ENCODE data around the gene CAMTA1. TPM values are rescaled to one million over a fixed set of nuclear protein-coding genes. Genes with fewer than 3 reads are reported as not detected.

The CAMTA1 gene
- total RNA-seq, 1 experiment from 2014 or later, result 69.5 TPM

DNA sequence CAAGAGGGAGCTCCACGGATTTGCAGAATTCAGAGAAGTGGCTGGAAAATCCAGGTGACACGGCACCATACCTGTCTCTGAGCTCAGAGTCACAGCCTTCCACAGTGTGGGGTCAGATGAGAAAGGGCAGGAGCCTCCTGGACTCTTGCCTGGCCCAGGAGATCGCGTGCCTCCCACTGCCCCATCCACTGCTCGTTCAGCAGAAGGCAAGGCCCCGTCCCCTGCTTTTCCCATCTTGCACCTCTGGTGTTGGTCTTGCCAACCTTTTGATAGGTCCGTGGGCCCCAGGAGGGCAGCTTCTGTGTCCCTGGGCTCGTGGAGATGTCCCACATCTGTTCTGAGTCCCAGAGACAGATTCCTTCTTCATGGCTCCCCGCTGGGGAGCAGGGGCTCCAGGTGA lies 902.2 kb downstream of the CAMTA1 start:
- Histone ChIP-seq H3K9me2 (ENCODE audit: insufficient read depth) (no peaks in the 10 kb centered on the region), H3K4me1 (ENCODE audit: control insufficient read depth in 1 of 2, insufficient read depth in 2 of 2, low read length in 2 of 2) (no peaks in the 10 kb centered on the region), H3K9me3 (ENCODE audit: control insufficient read depth in 1 of 2, insufficient read depth in 1 of 2, low read depth in 1 of 2, low read length in 2 of 2) (no peaks in the 10 kb centered on the region), H3K79me2 (ENCODE audit: insufficient read depth, low read length) (no peaks in the 10 kb centered on the region), H3K9ac (ENCODE audit: low read length) (no peak overlapping the region), H3K4me3 (replicated peaks in 1 of 2; ENCODE audit: low read depth in 1 of 2, low read length in 2 of 2) (no peak overlapping the region), H3K27me3 (ENCODE audit: insufficient read depth, low read length) (0 out of 2 replicates have a peak, but pooled peaks cover 2% of the 10 kb centered on the region), H2AFZ (ENCODE audit: low read depth, low read length, poor library complexity, severe bottlenecking) (no peak overlapping the region), H3K4me2 (ENCODE audit: low read length) (no peak overlapping the region), H3K36me3 (ENCODE audit: control insufficient read depth in 1 of 2, insufficient read depth in 2 of 2, low read length in 2 of 2) (no peaks in the 10 kb centered on the region), H4K20me1 (ENCODE audit: insufficient read depth) (no peaks in the 10 kb centered on the region), H3K27ac (ENCODE audit: low read depth, low read length) (no peak overlapping the region)
- ChIA-PET CTCF (no interaction called here), POLR2A (no interaction called here), RAD21 (ENCODE audit: low non-redundant PET in 1 of 2, low total read pairs in 2 of 2, uncharacterized antibody in 2 of 2, unreplicated experiment in 2 of 2) (no interaction called here)
- BruUV-seq (replicated peaks), result no TSS peak
- TF ChIP-seq FOSL1 (IDR thresholded peaks at IDR 0.05; ENCODE audit: low read depth) (no peak), ZNF274 (IDR thresholded peaks at IDR 0.05; ENCODE audit: low read depth, low read length) (no peak), CBX3 (IDR thresholded peaks at IDR 0.05; ENCODE audit: low read depth) (no peak), EZH2 (IDR thresholded peaks at IDR 0.05) (no peak), ZFX (IDR thresholded peaks at IDR 0.05) (no peak), EZH2phosphoT487 (IDR thresholded peaks at IDR 0.05; ENCODE audit: borderline replicate concordance) (no peak), ELF1 (IDR thresholded peaks at IDR 0.05; ENCODE audit: borderline replicate concordance, low read depth) (no peak), JUND (IDR thresholded peaks at IDR 0.05) (no peak), SRF (IDR thresholded peaks at IDR 0.05; ENCODE audit: low read depth) (no peak), SIN3A (IDR thresholded peaks at IDR 0.05; ENCODE audit: low read depth) (no peak), YY1 (IDR thresholded peaks at IDR 0.05; ENCODE audit: extremely low read depth, insufficient replicate concordance, low read depth, low read length) (no peak)
- TF ChIP-seq, protein P1, sequence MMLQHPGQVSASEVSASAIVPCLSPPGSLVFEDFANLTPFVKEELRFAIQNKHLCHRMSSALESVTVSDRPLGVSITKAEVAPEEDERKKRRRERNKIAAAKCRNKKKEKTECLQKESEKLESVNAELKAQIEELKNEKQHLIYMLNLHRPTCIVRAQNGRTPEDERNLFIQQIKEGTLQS (IDR thresholded peaks at IDR 0.05), result no peak
- intact Hi-C loops (cut with micrococcal nuclease), result no loop called here
- no peak for DNase-seq (ENCODE audit: low read depth, low spot score)
- no peak for ATAC-seq

DNA sequence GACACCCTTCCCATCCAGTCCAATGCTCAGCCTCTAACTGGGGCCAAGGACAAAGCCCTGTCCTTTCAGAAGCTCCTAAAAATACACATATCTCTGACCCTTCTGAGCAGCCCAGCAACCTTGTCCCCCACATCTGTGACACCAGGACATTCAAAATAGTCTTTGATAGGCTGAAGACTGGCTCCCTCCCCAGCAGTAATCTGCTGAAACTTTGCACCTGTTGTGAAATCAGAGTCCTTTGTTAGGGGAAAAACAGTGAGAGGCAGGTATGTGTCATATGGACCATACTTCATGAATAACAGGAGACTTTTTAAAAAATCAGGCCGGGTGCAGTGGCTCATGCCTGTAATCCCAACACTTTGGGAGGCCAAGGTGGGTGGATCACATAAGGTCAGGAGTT lies 903.4 kb downstream of the CAMTA1 start:
- POLR2A ChIA-PET, result no interaction called here
- TF ChIP-seq SIN3A (IDR thresholded peaks at IDR 0.05; ENCODE audit: low read depth), result no peak
- TF ChIP-seq, protein P2, sequence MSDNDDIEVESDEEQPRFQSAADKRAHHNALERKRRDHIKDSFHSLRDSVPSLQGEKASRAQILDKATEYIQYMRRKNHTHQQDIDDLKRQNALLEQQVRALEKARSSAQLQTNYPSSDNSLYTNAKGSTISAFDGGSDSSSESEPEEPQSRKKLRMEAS (IDR thresholded peaks at IDR 0.05), result no peak
- no peak for TF ChIP-seq JUND (IDR thresholded peaks at IDR 0.05)
- no peak for TF ChIP-seq TCF7L2 (IDR thresholded peaks at IDR 0.05; ENCODE audit: borderline replicate concordance, extremely low read depth, insufficient read depth, insufficient read length)
- no peak for TF ChIP-seq SRF (IDR thresholded peaks at IDR 0.05; ENCODE audit: low read depth)
- TF ChIP-seq EGR1 (IDR thresholded peaks at IDR 0.05; ENCODE audit: low read depth), result no peak
- TF ChIP-seq POLR2AphosphoS5 (IDR thresholded peaks at IDR 0.05; ENCODE audit: low read depth, low read length), result no peak
- TF ChIP-seq, protein P1 (IDR thresholded peaks at IDR 0.05), result no peak
- TF ChIP-seq CBX3 (IDR thresholded peaks at IDR 0.05; ENCODE audit: low read depth), result no peak
- TF ChIP-seq YY1 (IDR thresholded peaks at IDR 0.05; ENCODE audit: extremely low read depth, insufficient replicate concordance, low read depth, low read length), result no peak
- TF ChIP-seq, protein P3, sequence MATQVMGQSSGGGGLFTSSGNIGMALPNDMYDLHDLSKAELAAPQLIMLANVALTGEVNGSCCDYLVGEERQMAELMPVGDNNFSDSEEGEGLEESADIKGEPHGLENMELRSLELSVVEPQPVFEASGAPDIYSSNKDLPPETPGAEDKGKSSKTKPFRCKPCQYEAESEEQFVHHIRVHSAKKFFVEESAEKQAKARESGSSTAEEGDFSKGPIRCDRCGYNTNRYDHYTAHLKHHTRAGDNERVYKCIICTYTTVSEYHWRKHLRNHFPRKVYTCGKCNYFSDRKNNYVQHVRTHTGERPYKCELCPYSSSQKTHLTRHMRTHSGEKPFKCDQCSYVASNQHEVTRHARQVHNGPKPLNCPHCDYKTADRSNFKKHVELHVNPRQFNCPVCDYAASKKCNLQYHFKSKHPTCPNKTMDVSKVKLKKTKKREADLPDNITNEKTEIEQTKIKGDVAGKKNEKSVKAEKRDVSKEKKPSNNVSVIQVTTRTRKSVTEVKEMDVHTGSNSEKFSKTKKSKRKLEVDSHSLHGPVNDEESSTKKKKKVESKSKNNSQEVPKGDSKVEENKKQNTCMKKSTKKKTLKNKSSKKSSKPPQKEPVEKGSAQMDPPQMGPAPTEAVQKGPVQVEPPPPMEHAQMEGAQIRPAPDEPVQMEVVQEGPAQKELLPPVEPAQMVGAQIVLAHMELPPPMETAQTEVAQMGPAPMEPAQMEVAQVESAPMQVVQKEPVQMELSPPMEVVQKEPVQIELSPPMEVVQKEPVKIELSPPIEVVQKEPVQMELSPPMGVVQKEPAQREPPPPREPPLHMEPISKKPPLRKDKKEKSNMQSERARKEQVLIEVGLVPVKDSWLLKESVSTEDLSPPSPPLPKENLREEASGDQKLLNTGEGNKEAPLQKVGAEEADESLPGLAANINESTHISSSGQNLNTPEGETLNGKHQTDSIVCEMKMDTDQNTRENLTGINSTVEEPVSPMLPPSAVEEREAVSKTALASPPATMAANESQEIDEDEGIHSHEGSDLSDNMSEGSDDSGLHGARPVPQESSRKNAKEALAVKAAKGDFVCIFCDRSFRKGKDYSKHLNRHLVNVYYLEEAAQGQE (IDR thresholded peaks at IDR 0.05; ENCODE audit: low read depth), result no peak
- no peak for TF ChIP-seq ZFX (IDR thresholded peaks at IDR 0.05)
- TF ChIP-seq CEBPB (IDR thresholded peaks at IDR 0.05; ENCODE audit: low read depth), result no peak
- no peak for TF ChIP-seq POLR2A (IDR thresholded peaks at IDR 0.05; ENCODE audit: borderline replicate concordance, extremely low read depth, insufficient read depth, insufficient read length)
- no peak for TF ChIP-seq EZH2 (IDR thresholded peaks at IDR 0.05)

More for the DNA sequence above, 903.4 kb downstream of the CAMTA1 start:
- no peaks in the 10 kb centered on the region for H3K9me2 ChIP-seq (ENCODE audit: insufficient read depth)
- intact Hi-C loops (cut with micrococcal nuclease), result no loop called here
- CTCF ChIA-PET, result no interaction called here
- H3K4me2 ChIP-seq (ENCODE audit: low read length), result no peak overlapping the region
- RAD21 ChIA-PET (ENCODE audit: low non-redundant PET in 1 of 2, low total read pairs in 2 of 2, uncharacterized antibody in 2 of 2, unreplicated experiment in 2 of 2), result no interaction called here
- ATAC-seq (no peak), DNase-seq (ENCODE audit: low read depth, low spot score) (no peak)
- no peak overlapping the region for H2AFZ ChIP-seq (ENCODE audit: low read depth, low read length, poor library complexity, severe bottlenecking)
- no peaks in the 10 kb centered on the region for H3K36me3 ChIP-seq (ENCODE audit: control insufficient read depth in 1 of 2, insufficient read depth in 2 of 2, low read length in 2 of 2)
- H3K4me3 ChIP-seq (replicated peaks in 1 of 2; ENCODE audit: low read depth in 1 of 2, low read length in 2 of 2), result no peak overlapping the region
- H3K4me1 ChIP-seq (ENCODE audit: control insufficient read depth in 1 of 2, insufficient read depth in 2 of 2, low read length in 2 of 2), result no peaks in the 10 kb centered on the region
- H3K27ac ChIP-seq (ENCODE audit: low read depth, low read length), result no peak overlapping the region
- H3K9me3 ChIP-seq (ENCODE audit: control insufficient read depth in 1 of 2, insufficient read depth in 1 of 2, low read depth in 1 of 2, low read length in 2 of 2), result peaks cover 0 to 3% of the 10 kb centered on the region in 2 experiments; a peak in 1 of 4 replicates
- H3K79me2 ChIP-seq (ENCODE audit: insufficient read depth, low read length), result no peaks in the 10 kb centered on the region
- no peak overlapping the region for H3K9ac ChIP-seq (ENCODE audit: low read length)
- no peaks in the 10 kb centered on the region for H4K20me1 ChIP-seq (ENCODE audit: insufficient read depth)
- 0 out of 2 replicates have a peak, but pooled peaks cover 2% of the 10 kb centered on the region for H3K27me3 ChIP-seq (ENCODE audit: insufficient read depth, low read length)
- no TSS peak for BruUV-seq (replicated peaks)

Measured in HCT116 (cell line).